GM21723 (cell line): ENCODE data around the gene CEP83.
A peak's percentile ranks its signal among the peaks of the same experiment; 100 is the strongest.
"Not testable (repeated sequence)": the region's sequence is repeated elsewhere in the genome, so short reads cannot be mapped to it uniquely, and the experiment has no call there.

Experiments
- ATAC-seq: cut with Tn5 transposase; IDR thresholded peaks from one replicate; pipeline ENCODE4 v1.9.1; 2021; ENCODE audit warnings: mild to moderate bottlenecking, moderate library complexity; ENCODE audit not compliant: unreplicated experiment

The CEP83 gene

DNA sequence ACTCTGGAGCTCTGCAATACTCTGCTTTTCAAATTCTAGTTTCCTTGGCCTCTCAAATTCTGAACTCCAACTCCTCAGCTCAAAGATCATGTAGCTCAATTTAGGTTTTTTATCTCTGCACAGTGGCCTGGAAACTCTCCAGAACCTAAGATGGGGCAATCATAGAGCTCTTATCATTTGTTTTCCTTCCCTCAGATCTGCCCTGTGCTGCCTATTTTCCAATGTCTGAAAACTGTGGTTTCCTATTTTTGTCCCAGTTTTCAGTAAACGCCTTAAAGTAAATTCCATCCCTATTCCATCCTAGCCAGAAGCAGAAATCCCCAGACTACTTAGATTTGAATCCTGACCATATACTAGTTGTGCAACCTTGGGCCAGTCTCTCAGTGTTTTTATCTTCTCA is 73.2 kb downstream of the CEP83 start:
- ATAC-seq = no peak

DNA sequence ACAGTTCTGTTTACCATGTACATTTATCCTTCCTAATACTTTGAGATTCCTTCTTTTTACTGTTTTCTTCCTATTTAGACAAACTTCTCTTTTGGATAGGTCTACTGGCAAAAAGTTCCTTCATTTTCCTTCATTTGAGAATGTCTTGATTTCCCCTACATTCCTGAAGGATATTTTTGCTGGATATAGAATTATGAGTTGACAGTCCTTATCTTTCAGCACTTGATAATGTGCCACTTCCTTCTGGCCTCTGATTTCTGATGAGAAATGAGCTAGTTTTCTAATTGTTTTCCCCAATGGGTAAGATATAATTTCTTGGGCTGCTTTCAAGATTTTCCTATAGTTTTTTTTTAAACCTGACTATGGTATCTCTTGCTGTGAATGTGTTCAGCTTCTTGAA is 75.6 kb downstream of the CEP83 start:
- no peak for ATAC-seq

DNA sequence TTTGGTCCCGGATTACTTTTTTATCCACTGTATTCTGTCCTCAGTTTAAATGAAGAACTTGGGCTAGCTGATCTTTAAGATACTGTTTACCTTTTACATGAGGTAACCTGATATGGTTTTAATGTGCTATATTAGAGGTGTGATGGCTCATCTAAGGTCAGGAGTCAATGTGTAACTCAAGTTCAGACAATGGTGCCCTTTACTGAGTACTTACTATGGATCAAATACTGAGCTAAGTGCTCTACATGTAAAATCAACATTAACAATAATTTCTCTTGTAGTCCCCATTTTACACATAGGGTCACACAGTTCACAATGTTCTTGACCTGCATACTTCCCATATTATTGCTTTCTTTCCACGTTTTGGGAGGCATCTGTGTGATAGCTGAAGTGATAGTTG is 79.2 kb downstream of the CEP83 start:
- ATAC-seq = no peak

DNA sequence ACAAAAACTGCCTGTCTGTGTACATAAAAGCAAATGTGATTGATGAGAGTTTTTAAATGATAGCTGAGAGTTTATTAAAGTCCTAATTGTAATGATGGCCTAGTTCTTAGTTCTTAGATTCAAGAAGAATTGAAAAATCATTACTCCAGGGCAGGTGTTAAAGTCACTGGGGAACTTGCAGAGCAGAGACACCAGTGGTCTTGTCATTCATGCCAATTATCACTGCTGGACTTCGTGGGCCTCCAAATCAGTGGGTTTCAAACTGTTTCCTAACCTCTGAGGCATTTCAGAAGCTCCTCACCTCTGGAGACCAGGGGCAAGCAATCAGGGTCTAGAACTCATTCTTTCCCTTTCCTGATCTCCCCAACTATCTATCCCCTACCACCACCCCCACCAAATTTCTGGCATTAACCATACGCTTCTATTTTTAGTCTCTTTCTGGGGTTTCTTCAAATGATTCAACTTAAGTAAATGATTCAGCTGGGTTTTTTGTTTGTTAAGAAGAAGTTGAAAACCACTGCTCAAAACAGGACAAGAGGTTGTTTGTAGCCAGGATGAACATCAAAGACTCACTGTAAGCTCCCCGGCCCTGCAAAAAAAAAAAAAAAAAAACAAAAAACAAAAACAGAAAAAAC is 80.1 kb downstream of the CEP83 start:
- ATAC-seq = no peak

DNA sequence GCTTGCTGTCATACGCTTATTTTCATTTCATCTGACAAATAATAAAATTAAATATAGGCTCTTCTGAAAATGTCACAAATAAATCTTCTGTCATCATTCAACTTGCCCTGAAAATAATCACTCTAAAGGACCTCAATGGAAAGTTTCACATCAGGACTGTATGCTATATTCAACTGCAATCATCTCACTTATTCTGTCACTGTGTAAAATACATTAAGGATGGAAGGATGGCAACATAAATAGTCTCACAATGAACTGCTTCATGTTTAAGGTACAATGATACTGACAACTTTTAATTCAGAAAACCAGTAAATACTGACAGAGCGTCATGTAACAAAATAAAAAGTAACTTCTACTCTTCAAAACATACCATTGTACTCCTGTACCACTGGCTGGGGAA is 82.1 kb downstream of the CEP83 start:
- ATAC-seq = no peak

DNA sequence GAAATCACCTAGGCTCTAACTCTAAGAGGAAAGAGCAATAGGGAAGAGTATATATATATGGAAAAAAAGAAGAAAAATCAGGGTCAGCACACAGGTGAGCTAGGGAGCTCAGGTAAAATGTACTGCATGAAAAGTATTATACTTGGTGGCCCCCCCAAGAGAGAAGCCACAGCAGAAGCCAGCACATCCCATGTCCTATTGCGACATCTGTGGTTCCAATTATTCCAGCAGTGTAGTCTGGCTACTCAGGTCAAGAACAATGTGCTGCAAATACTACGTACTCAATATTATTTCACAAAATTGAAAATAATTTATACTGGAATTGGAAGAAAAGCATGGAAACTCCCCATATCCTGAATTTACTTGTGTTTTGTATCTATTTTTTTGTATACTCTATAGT is 85.5 kb downstream of the CEP83 start:
- ATAC-seq = no peak

DNA sequence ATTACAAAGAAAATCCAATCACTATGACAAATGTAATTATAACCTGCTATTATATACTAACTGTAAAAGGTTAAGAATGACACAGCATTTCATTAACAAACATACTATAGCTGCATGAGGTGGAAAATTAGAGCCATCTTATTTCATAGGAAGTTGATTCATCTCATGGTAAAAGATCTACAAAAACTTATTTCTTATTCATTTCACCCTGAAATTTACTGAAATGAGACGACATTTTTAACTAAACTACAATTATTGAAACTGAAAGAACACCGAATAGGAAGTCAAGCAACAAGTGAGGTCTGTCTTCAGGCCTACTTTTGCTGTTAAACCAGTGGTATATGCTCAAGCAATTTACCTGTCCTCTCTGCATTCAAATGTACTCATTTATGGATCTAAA is 87.2 kb downstream of the CEP83 start:
- ATAC-seq = no peak

DNA sequence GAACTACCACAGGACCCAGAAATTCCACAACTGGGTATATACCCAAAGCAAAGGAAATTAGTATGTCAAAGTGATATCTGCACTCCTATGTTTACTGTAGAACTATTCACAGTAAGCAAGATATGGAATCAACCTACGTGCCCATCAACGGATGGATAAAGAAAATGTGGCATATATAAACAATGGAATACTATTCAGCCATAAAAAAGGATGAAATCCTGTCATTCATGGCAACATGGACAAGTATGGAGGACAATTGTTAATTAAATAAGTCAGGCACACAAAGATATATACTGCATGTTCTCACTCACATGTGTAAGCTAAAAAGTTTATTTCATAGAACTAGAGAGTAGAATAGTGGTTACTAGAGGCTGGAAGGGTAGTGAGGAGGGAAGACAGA is 97.0 kb downstream of the CEP83 start:
- no peak for ATAC-seq

DNA sequence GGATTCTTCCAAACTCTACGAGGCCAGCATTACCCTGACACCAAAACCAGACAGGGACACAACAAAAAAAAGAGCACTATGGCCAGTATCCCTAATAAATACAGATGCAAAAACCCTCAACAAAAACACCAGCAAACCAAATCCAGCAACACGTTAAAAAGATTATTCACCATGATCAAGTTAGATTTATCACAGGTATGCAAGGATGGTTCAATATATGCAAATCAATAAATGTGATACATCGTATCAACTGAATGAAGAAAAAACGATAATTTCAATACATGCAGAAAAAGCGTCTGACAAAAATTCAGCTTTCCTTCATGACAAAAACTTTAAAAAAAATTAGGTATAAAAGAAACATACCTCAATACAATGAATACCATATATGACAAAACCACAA is 99.9 kb downstream of the CEP83 start:
- no peak for ATAC-seq

DNA sequence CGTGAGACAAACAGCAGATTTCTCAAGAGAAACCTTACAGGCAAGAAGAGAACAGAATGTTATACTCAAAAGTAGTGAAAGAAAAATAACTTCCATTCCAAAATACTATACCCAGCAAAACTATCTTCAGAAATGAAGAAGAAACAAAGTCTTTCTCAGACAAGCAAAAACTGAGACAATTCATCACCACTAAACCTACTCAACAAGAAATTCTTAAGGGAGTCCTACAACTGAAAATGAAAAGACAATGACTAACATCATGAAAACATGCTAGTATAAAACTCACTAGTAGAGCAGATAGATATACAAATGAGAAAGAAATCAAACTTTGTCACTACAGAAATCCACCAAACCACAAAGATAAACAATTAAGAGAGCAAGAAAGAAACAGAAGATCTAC is 106.5 kb downstream of the CEP83 start:
- no peak for ATAC-seq

DNA sequence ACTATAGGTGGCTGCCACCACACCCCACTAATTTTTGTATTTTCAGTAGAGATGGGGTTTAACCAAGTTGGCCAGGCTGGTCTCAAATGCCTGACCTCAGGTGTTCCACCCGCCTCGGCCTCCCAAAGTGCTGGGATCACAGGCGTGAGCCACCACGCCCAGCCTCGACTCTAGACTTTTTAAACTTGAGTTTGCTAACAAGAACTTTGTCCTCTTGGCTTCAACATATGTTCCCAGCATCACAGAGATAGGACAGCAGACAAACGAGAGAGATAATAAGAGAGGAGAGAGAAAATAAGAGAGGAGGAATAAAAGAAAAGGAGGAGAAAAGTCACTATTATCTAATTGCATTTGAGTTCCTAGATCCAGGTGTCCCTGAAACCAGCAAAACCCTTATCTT is 119.1 kb downstream of the CEP83 start:
- no peak for ATAC-seq

DNA sequence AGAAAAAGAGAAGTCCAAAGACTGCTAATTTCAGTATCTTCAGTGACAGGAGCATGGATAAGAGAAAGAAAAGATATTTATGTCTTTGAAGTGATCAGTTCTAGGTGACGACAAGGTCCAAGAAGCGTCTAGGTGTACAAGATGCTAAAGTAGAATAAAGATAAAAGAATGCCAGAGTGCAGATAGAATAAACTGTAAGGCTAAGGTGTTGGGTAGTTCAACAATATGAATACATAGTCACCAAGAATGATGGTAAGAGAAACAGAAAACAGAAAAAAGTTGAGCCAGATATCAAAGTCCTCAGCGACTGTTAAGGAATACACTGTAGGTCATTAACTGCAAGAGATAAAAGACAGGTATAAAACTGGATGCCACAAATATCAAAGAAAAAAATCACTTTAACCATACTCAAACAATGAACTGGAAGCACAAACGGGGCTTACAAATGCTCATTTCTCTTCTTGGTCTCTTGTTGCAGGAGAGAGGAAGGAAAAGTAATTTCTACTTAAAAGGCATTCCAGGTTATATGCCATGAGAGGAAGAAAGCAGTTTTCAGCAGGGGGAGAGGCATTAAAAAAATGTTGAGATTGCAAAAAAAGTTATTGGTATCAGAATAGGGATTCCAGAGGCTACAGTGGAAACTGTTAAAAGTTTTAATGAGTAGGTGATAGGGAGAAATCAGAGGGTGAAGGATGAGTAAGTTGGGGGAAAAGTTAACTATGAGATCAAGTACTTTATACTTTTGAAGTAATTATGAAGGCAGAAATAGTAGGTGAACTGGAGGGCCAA is 121.5 kb downstream of the CEP83 start:
- no peak for ATAC-seq

DNA sequence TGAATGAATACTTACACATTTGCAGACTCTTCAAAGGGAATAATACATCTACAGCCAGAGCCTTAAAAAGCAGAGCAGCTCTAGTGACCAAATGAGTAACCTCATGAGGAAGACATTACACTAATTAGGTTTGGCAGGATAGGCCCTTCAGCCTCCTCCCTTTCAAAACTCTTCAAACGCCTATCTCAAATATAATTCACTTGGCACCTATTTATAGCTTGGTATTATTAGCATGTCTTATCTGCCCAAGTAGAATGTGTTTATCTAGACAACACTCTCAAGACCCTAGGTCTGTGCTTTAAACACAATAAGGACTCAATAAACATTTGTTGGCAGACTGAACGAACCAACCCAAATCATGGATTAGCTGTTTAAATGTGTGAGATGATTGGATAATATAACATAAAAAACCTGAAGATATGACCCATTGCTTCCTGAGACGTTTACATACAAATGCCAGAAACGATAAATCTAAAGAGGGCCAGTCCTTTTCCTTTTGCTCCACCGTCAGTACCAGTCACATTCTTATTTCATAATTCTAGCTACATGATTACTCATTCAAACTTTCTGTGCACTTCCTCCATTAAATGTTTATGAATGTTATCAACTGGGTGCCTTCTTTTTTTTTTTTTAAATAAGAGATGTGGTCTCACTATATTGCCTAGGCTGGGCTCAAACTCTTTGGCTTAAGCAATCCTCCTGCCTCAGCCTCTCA is 123.3 kb downstream of the CEP83 start:
- no peak for ATAC-seq

DNA sequence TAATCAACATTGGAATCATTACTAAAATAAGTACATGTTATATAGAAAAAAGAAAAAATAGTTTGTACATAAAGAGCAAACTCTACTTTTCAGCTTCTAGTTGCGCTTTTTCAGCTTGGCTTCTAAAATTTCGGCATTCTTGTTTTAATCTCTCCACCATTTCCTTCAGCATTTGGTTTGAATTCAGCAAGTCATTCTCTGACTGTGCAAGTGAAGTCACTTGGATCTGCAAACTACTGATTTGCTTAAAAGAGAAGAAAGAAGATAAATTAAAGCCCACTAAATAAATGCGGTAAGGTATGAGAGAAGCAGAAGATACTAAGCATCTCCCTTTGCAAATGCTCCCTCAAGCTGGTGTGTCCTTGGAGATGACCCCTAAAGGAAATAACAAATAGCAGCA is 126.3 kb downstream of the CEP83 start:
- no peak for ATAC-seq

DNA sequence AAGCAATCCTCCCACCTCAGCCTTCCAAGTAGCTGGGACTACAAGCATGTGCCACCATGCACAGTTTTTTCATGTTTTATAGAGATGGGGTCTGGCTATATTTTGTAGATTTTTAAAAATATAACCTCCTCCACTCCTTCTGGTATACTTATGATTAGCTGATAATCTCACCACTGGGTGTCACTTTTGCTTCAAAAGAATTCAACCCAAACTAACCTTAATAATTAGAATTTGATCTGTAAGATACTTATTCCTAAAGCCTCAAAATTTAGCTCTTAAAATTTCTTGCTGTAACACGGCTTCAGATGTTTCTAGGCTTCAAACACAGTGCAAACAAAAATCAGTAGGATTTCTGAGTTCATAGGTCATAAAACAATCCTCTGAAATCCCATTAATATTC is 130.3 kb downstream of the CEP83 start:
- ATAC-seq = no peak

DNA sequence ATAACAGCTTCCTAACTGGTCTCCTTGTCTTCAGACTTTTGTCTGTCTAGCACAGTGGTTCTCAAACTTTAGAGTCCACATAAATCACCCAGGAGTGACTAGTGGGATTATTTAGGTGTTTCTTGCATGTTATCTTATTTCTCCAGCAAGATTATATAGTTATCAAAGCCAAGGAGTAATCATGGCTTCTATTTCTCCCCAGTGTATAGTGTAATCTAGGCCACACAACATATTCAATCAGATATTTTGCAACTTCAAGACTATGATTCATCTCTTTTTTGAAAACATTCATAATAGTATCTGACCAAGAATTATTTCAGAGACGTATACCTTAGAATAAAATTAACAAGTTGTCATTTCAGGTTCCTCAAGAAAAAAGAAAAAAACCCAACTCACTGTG is 131.9 kb downstream of the CEP83 start:
- ATAC-seq = no peak

DNA sequence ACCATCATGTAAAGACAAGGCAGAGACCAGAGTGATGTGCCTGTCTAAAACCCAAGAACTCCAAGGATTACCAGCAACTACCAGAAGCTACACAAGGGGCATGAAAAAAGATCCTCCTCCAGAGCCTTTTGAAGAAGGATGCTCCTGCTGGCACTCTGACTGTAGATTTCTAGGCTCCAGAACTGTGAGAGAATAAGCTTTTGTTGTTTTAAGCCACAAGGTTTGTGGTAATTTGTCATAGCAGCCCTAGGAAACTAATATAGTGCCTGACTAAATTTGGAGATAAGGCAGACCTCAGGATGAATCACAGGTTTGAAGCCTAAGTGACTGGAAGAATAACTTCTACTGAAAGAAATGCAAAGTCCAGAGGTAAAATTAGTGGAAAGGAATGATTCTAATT is 132.9 kb downstream of the CEP83 start:
- ATAC-seq = no peak

DNA sequence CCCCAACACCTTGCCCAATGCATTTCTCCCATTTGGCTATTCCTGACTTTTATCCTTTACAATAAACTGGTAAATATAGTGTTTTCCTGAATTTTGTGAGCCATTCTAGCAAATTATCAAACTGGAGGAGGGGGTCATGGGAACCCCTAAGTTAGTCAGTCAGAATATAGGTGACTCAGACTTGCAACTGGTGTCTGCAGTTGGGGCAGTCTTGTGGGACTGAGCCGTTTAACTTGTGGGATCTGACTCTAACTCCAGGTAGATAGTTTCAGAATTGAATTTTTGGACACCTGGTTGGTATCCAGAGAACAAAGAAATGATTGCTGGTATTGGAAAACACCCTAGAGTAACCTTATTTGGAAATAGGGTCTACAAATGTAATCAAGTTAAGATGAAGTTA is 133.4 kb downstream of the CEP83 start:
- ATAC-seq = no peak

DNA sequence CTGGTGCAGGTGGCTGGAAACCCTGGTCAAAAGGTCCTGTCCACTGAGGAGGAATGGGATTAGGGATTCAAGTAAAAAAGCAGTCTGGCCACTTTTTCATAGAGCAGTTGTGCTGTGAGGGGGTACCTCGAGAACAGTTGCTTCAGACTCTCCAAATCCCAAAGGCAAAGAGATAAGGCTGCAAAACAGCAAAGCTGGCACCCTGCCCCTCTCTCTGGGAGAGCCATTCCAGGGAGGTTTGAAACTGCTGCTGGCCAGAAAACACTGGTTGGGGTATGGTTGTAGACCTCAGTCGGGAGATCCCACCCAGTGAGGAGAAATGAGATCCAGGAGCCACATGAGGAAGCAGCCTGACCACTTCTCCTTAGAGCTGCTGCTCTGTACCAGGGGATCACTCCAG is 137.3 kb downstream of the CEP83 start:
- ATAC-seq = no peak

DNA sequence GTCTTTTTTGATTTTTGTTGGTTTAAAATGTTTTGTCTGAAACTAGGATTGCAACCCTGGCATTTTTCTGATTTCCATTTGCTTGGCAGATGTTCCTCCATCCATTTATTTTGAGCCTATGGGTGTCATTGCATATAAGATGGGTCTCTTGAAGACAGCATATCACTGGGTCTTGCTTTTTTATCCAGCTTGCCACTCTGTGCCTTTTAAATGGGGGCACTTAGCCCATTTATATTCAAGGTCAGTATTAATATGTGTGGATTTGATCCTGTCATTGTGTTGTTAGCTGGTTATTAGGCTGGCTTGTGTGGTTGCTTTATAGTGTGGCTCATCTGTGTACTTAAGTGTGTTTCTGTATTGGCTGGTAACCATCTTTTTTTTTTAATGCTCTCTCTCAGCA is 139.6 kb downstream of the CEP83 start:
- no peak for ATAC-seq

DNA sequence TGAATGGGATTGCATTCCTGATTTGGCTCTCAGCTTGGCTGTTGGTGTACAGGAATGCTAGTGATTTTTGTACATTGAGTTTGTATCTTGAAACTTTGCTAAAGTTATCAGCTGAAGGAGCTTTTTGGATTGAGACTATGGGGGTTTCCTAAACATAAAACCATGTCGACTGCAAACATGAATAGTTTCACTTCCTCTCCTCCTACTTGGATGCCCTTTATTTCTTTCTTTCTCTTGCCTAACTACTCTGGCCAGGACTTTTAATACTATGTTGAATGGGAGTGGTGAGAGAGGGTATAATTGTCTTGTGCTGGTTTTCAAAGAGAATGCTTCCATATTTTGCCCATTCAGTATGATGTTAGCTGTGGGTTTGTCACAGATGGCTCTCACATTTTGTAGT is 141.5 kb downstream of the CEP83 start:
- peak; percentile 61 for ATAC-seq

DNA sequence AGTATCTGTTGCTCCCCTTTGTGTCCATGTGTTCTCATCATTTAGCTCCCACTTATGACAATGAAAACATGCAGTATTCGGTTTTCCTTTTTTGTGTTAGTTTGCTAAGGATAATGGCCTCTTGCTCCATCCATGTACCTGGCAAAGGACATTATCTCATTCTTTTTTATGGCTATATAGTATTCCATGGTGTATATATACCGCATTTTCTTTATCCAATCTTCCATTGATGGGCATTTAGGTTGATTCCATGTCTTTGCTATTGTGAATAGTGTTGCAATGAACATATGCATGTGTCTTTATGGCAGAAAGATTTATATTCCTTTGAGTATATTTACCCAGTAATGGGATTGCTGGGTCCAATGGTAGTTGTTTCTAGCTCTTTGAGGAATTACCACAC is 143.1 kb downstream of the CEP83 start:
- not testable (repeated sequence) for ATAC-seq
